Spleen (tissue), 7 donors: ENCODE measurements around the gene EPHA6.

Experiments
- CTCF ChIP-seq, 11 experiments: fragments of 200-600 bp in 7 of 11; fragments of 450-650 bp in 4 of 11; sonication (generic) in 4 of 11; IDR thresholded peaks in 8 of 11; conservative IDR thresholded peaks in 3 of 11; 1 replicate in 7 of 11; 2 replicates in 4 of 11; pipeline versions ENCODE4 v1.4.0 to v1.8.0; 2016 to 2021; ENCODE audit warnings: antibody characterized with exemption in 11 of 11, inconsistent platforms in 4 of 11, mild to moderate bottlenecking in 1 of 11
- POLR2A ChIP-seq, 3 donors: fragments of 450-650 bp; IDR thresholded peaks; one replicate each; pipeline ENCODE4 v1.5.1; 2017; ENCODE audit warnings: antibody characterized with exemption in 3 of 3, mild to moderate bottlenecking in 1 of 3
- donor health status: DM: no; HTN: no; CAD: no; lungs with moderate emphysema.
- donor health status: DM: no; HTN: no; CAD: no.
- donor health status: DM: no; HTN: no; CAD: no.

GRCh38 chr3:97720417-97720816, 906.0 kb downstream of the EPHA6 start:
- no peak for TF ChIP-seq CTCF (IDR thresholded peaks at IDR 0.05 in 8 of 11, conservative IDR thresholded peaks at IDR 0.05 in 3 of 11)
- no peak for TF ChIP-seq POLR2A (IDR thresholded peaks at IDR 0.05)
